K562 (cell line): ENCODE measurements around the gene TMIGD3. TPM values are rescaled to one million over a fixed set of nuclear protein-coding genes. Genes with fewer than 3 reads are reported as not detected.

Experiments used
- BACH1 ChIP-seq: fragments of 200-800 bp; sonication (Bioruptor generic); IDR thresholded peaks from 2 replicates; pipeline ENCODE4 v1.6.1; 2016; ENCODE audit warnings: missing genetic modification characterization, missing compliant biosample characterization
- CXXC5 ChIP-seq: fragments of 250-450 bp; sonication (Bioruptor Pico); IDR thresholded peaks from 2 replicates; pipeline ENCODE4 v1.8.0; 2022; ENCODE audit warnings: inconsistent platforms, mild to moderate bottlenecking, moderate library complexity
- DIDO1 ChIP-seq: fragments of 450-650 bp; IDR thresholded peaks from 2 replicates; pipeline ENCODE4 v1.6.1; 2016; ENCODE audit warnings: low read depth, missing biosample characterization, missing genetic modification characterization
- FOXP1 ChIP-seq: sonication (generic); formaldehyde crosslinking; IDR thresholded peaks from 2 replicates; pipeline ENCODE4 v1.8.0; 2022; ENCODE audit warnings: mild to moderate bottlenecking, missing genetic modification reagents
- HMG20A ChIP-seq: fragments of 450-650 bp; formaldehyde crosslinking; conservative IDR thresholded peaks from 2 replicates; pipeline ENCODE4 v1.4.0; 2020; ENCODE audit warnings: mild to moderate bottlenecking, mixed read lengths
- JUN ChIP-seq, 2 experiments: sonication (generic) in 1 of 2; formaldehyde crosslinking in 1 of 2; IDR thresholded peaks; 2 replicates each; pipeline versions ENCODE4 v1.6.1 to v1.8.0; 2012 to 2022; ENCODE audit warnings: borderline replicate concordance in 2 of 2, mild to moderate bottlenecking in 2 of 2, improper control_type of control experiment in 1 of 2, low read depth in 1 of 2, low read length in 1 of 2, missing genetic modification reagents in 1 of 2
- LEF1 ChIP-seq: fragments of 450-650 bp; IDR thresholded peaks from 2 replicates; pipeline ENCODE4 v1.6.1; 2016; ENCODE audit warnings: mild to moderate bottlenecking
- MAZ ChIP-seq, 2 experiments: fragments of 450-650 bp in 1 of 2; sonication (generic) in 1 of 2; formaldehyde crosslinking; IDR thresholded peaks in 1 of 2; conservative IDR thresholded peaks in 1 of 2; 2 replicates each; pipeline versions ENCODE4 v1.4.0 to v1.5.0; 2020; ENCODE audit warnings: mild to moderate bottlenecking in 1 of 2, missing genetic modification reagents in 1 of 2
- RAD51 ChIP-seq: fragments of 450-650 bp; IDR thresholded peaks from 2 replicates; pipeline ENCODE4 v1.7.1; 2016; ENCODE audit warnings: low read depth, mild to moderate bottlenecking, borderline replicate concordance
- RCOR1 ChIP-seq, 2 experiments: IDR thresholded peaks; 2 replicates each; pipeline ENCODE4 v1.6.1; 2012; ENCODE audit warnings: low read depth in 2 of 2, low read length in 2 of 2, borderline replicate concordance in 1 of 2, improper control_type of control experiment in 1 of 2
- ZNF217 ChIP-seq: sonication (generic); formaldehyde crosslinking; IDR thresholded peaks from 2 replicates; pipeline ENCODE4 v1.8.0; 2022; ENCODE audit warnings: mild to moderate bottlenecking, missing genetic modification reagents
- ZNF584 ChIP-seq: fragments of 200-800 bp; sonication (Bioruptor generic); IDR thresholded peaks from 2 replicates; pipeline ENCODE4 v1.6.1; 2016; ENCODE audit warnings: low read depth, mild to moderate bottlenecking, missing genetic modification characterization, missing compliant biosample characterization
- polyA plus RNA-seq, 8 experiments: library from polyadenylated mRNA; depleted of rRNA in 4 of 8; stranded (reverse) in 5 of 8; unstranded in 3 of 8; fragments of >200 nt; fragmentation: Nextera tagmentation in 2 of 8; fragmentation: Illumina TruSeq in 1 of 8; extraction: Ambion mirVana in 2 of 8; extraction: Trizol in 1 of 8; gene quantifications; 2 replicates each; pipeline versions ENCODE4 v1.2.1 to v1.2.3, GENCODE V29; 2011 to 2014; ENCODE audit warnings: inconsistent platforms in 1 of 8, missing spikeins in 1 of 8
- total RNA-seq, 7 experiments: library from RNA; depleted of rRNA in 6 of 7; stranded (reverse); fragments of >200 nt in 6 of 7; fragmentation: Illumina TruSeq in 2 of 7; extraction: Trizol in 2 of 7; gene quantifications; 2 replicates each; pipeline versions ENCODE4 v1.2.1 to v1.2.3, GENCODE V29; 2011 to 2021; ENCODE audit warnings: low replicate concordance in 1 of 7
- TF ChIP-seq, protein P1 (sequence below): fragments of 450-650 bp; IDR thresholded peaks from 2 replicates; pipeline ENCODE4 v1.6.1; 2016; ENCODE audit warnings: borderline replicate concordance
- TF ChIP-seq, protein P2 (sequence below): sonication (generic); formaldehyde crosslinking; IDR thresholded peaks from 2 replicates; pipeline ENCODE4 v1.8.1; 2023; ENCODE audit warnings: mild to moderate bottlenecking, missing genetic modification reagents
- TF ChIP-seq, protein P3 (sequence below): fragments of 450-650 bp; IDR thresholded peaks from 2 replicates; pipeline ENCODE4 v1.6.1; 2016
- TF ChIP-seq, protein P4 (sequence below): fragments of 250-450 bp; sonication (Bioruptor Pico); IDR thresholded peaks from 2 replicates; pipeline ENCODE4 v1.4.0; 2020; ENCODE audit warnings: mild to moderate bottlenecking, moderate library complexity, borderline replicate concordance
- TF ChIP-seq, protein P5 (sequence below): fragments of 450-650 bp; conservative IDR thresholded peaks from 2 replicates; pipeline ENCODE4 v1.6.1; 2016; ENCODE audit warnings: missing genetic modification characterization, low read depth, mild to moderate bottlenecking, missing compliant biosample characterization, moderate library complexity

TMIGD3 gene
- total and polyA plus RNA-seq, 9 of the 15 experiments (the other 6 are each of a cell fraction or from before 2014, with no cell fraction given) = 0.11 to 0.13 (median 0.11) TPM; not detected in 6

DNA sequence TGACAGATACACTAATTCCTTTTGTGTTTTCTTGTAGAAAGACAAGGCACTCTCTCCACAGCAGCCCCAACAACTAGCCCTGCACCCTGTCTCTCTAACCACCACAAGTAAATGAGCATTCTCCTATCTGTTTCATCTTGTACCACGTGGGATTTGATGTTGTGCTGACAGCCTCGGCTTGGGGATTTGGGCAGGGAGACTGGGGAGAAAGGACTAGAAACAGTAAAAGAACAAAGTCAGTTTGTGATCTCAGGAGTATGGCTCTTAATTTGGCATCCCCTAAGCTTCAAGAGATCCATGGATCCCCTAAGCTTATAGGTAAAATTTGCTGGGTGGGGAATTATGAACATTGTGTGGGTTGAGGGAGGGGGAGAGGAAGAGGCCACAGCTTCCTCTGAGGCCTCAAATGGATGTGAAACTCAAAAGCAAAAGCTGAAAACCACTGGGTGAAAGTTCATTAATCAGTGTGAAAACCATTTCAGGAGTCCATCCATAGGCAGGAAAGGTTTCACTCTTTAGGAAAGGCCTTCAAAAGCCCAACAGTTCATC, 26.6 kb downstream of the TMIGD3 start (continued):
- TF ChIP-seq ZNF584 (CRISPR knock-in tag) (0 out of 2 replicates have a peak, but pooled peaks have one; percentile 48), RCOR1 (IDR thresholded peaks at IDR 0.05; ENCODE audit: borderline replicate concordance in 1 of 2, low read depth in 2 of 2, low read length in 2 of 2) (no peak), DIDO1 (no peak), FOXP1 (no peak), BACH1 (0 out of 2 replicates have a peak, but pooled peaks have one; percentile 47), CXXC5 (CRISPR knock-in tag) (peak; percentile 28; the same call in 1 of the 2 replicates), RAD51 (peak; percentile 64), HMG20A (CRISPR knock-in tag) (no peak), JUN (IDR thresholded peaks at IDR 0.05; ENCODE audit: borderline replicate concordance, low read depth, low read length) (no peak), JUN (CRISPR knock-in tag; IDR thresholded peaks at IDR 0.05; ENCODE audit: borderline replicate concordance) (no peak), MAZ (CRISPR knock-in tag; conservative IDR thresholded peaks at IDR 0.05 in 1 of 2, IDR thresholded peaks at IDR 0.05 in 1 of 2) (0 out of 4 replicates have a peak, but pooled peaks of 1 of the 2 experiments have one; percentile 21), LEF1 (peak; percentile 35; the same call in 1 of the 2 replicates), ZNF217 (CRISPR knock-in tag) (no peak)
- TF ChIP-seq, protein P1, sequence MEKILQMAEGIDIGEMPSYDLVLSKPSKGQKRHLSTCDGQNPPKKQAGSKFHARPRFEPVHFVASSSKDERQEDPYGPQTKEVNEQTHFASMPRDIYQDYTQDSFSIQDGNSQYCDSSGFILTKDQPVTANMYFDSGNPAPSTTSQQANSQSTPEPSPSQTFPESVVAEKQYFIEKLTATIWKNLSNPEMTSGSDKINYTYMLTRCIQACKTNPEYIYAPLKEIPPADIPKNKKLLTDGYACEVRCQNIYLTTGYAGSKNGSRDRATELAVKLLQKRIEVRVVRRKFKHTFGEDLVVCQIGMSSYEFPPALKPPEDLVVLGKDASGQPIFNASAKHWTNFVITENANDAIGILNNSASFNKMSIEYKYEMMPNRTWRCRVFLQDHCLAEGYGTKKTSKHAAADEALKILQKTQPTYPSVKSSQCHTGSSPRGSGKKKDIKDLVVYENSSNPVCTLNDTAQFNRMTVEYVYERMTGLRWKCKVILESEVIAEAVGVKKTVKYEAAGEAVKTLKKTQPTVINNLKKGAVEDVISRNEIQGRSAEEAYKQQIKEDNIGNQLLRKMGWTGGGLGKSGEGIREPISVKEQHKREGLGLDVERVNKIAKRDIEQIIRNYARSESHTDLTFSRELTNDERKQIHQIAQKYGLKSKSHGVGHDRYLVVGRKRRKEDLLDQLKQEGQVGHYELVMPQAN = no peak
- TF ChIP-seq, protein P2, sequence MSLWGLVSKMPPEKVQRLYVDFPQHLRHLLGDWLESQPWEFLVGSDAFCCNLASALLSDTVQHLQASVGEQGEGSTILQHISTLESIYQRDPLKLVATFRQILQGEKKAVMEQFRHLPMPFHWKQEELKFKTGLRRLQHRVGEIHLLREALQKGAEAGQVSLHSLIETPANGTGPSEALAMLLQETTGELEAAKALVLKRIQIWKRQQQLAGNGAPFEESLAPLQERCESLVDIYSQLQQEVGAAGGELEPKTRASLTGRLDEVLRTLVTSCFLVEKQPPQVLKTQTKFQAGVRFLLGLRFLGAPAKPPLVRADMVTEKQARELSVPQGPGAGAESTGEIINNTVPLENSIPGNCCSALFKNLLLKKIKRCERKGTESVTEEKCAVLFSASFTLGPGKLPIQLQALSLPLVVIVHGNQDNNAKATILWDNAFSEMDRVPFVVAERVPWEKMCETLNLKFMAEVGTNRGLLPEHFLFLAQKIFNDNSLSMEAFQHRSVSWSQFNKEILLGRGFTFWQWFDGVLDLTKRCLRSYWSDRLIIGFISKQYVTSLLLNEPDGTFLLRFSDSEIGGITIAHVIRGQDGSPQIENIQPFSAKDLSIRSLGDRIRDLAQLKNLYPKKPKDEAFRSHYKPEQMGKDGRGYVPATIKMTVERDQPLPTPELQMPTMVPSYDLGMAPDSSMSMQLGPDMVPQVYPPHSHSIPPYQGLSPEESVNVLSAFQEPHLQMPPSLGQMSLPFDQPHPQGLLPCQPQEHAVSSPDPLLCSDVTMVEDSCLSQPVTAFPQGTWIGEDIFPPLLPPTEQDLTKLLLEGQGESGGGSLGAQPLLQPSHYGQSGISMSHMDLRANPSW (CRISPR knock-in tag) = no peak
- TF ChIP-seq, protein P3, sequence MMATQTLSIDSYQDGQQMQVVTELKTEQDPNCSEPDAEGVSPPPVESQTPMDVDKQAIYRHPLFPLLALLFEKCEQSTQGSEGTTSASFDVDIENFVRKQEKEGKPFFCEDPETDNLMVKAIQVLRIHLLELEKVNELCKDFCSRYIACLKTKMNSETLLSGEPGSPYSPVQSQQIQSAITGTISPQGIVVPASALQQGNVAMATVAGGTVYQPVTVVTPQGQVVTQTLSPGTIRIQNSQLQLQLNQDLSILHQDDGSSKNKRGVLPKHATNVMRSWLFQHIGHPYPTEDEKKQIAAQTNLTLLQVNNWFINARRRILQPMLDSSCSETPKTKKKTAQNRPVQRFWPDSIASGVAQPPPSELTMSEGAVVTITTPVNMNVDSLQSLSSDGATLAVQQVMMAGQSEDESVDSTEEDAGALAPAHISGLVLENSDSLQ = peak; percentile 74
- TF ChIP-seq, protein P4, sequence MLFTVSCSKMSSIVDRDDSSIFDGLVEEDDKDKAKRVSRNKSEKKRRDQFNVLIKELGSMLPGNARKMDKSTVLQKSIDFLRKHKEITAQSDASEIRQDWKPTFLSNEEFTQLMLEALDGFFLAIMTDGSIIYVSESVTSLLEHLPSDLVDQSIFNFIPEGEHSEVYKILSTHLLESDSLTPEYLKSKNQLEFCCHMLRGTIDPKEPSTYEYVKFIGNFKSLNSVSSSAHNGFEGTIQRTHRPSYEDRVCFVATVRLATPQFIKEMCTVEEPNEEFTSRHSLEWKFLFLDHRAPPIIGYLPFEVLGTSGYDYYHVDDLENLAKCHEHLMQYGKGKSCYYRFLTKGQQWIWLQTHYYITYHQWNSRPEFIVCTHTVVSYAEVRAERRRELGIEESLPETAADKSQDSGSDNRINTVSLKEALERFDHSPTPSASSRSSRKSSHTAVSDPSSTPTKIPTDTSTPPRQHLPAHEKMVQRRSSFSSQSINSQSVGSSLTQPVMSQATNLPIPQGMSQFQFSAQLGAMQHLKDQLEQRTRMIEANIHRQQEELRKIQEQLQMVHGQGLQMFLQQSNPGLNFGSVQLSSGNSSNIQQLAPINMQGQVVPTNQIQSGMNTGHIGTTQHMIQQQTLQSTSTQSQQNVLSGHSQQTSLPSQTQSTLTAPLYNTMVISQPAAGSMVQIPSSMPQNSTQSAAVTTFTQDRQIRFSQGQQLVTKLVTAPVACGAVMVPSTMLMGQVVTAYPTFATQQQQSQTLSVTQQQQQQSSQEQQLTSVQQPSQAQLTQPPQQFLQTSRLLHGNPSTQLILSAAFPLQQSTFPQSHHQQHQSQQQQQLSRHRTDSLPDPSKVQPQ (CRISPR knock-in tag) = no peak
- TF ChIP-seq, protein P5, sequence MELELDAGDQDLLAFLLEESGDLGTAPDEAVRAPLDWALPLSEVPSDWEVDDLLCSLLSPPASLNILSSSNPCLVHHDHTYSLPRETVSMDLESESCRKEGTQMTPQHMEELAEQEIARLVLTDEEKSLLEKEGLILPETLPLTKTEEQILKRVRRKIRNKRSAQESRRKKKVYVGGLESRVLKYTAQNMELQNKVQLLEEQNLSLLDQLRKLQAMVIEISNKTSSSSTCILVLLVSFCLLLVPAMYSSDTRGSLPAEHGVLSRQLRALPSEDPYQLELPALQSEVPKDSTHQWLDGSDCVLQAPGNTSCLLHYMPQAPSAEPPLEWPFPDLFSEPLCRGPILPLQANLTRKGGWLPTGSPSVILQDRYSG (tag) = 0 out of 2 replicates have a peak, but pooled peaks have one; percentile 33
